ENCODE results near the gene RASL10A.

DNA sequence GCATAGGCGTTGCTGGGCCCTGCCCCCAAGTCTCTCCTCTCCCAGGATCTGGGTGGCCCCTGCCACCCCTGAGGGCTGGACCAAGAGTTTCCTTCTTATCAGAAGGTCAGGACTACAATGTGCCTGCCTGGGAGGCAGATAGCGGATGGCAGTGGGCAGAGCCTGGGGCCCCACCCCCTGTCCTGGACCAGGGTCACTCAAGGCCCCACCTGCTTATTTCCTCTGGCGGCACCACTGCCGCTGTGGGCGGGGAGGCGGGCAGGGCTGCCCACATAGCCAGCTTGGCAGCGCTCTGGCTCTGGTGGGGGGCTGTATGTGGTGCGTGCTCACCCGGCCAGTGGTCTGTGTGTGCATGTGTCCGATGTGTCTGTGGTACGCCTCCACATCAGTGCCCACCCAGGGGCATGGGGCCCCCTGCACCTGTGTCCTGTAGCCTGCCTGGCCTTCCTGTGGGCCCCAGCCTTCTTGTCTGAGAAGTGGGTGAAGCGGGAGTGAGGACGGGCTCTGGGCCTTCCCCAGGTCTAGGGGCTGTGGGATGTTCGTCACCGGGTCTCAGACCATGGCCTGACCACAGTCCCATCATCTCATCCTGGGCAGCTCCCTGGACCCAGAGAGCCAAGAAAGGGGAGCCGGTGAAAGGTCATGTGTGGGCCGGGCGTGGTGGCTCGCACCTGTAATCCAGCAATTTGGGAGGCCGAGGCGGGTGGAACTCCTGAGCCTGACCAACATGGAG, 6.0 kb downstream of the RASL10A start:
- TF ChIP-seq POLR2AphosphoS5 (IDR thresholded peaks at IDR 0.05) (no peak), POLR2A (IDR thresholded peaks at IDR 0.05) (no peak)
- TF ChIP-seq, protein P1, sequence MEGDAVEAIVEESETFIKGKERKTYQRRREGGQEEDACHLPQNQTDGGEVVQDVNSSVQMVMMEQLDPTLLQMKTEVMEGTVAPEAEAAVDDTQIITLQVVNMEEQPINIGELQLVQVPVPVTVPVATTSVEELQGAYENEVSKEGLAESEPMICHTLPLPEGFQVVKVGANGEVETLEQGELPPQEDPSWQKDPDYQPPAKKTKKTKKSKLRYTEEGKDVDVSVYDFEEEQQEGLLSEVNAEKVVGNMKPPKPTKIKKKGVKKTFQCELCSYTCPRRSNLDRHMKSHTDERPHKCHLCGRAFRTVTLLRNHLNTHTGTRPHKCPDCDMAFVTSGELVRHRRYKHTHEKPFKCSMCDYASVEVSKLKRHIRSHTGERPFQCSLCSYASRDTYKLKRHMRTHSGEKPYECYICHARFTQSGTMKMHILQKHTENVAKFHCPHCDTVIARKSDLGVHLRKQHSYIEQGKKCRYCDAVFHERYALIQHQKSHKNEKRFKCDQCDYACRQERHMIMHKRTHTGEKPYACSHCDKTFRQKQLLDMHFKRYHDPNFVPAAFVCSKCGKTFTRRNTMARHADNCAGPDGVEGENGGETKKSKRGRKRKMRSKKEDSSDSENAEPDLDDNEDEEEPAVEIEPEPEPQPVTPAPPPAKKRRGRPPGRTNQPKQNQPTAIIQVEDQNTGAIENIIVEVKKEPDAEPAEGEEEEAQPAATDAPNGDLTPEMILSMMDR (IDR thresholded peaks at IDR 0.05), result no peak
